Right atrium auricular region (tissue), 2 donors: Measurements from ENCODE around the gene CDYL2. TPM values are rescaled to one million over a fixed set of nuclear protein-coding genes. Genes with fewer than 3 reads are reported as not detected.

Experiments
- DNase-seq: peaks from one replicate; pipeline ENCODE4 v3.0.0-alpha.2; 2019; ENCODE audit warnings: low spot score
- H3K27ac ChIP-seq, 2 donors: fragments of 200-600 bp; sonication (generic); 1 replicate in 1 of 2; 2 replicates in 1 of 2; pipeline ENCODE4 v1.5.1; 2016 to 2019
- H3K27me3 ChIP-seq, 2 donors: fragments of 200-600 bp; sonication (generic); one replicate each; pipeline versions ENCODE4 v1.5.1 to v1.6.0; 2017 to 2019
- H3K36me3 ChIP-seq: fragments of 200-600 bp; sonication (generic); one replicate; pipeline ENCODE4 v1.5.1; 2016
- H3K4me1 ChIP-seq, 2 donors: fragments of 200-600 bp; sonication (generic); one replicate each; pipeline versions ENCODE4 v1.5.1 to v1.6.0; 2017 to 2019
- H3K4me3 ChIP-seq, 2 donors: fragments of 200-600 bp; sonication (generic); 1 replicate in 1 of 2; 2 replicates in 1 of 2; pipeline ENCODE4 v1.5.1; 2017 to 2019; ENCODE audit warnings: mild to moderate bottlenecking in 1 of 2, moderate library complexity in 1 of 2
- H3K9me3 ChIP-seq, 2 donors: fragments of 200-600 bp; sonication (generic); one replicate each; pipeline ENCODE4 v1.5.1; 2019
- CTCF ChIP-seq, 2 donors: fragments of 200-600 bp; sonication (generic); IDR thresholded peaks; one replicate each; pipeline ENCODE4 v1.5.1; 2019; ENCODE audit warnings: antibody characterized with exemption in 2 of 2
- total RNA-seq, 2 donors: library from RNA; depleted of rRNA; stranded (reverse); fragments of >200 nt; gene quantifications; one replicate each; pipeline ENCODE4 v1.1.0, GENCODE V29; 2016

CDYL2 gene
- total RNA-seq, 2 donors from 2014 or later, result 1.4 to 2.9 TPM

- DNase-seq, result no peak
- no peak overlapping the region for H3K27ac ChIP-seq
- no peaks in the 10 kb centered on the region for H3K27me3 ChIP-seq
- H3K4me3 ChIP-seq, result no peak overlapping the region
- no peak for TF ChIP-seq CTCF (IDR thresholded peaks at IDR 0.05)
- H3K9me3 ChIP-seq, result peaks cover 3 to 15% of the 10 kb centered on the region in 2 donors
- H3K36me3 ChIP-seq, result no peaks in the 10 kb centered on the region
- H3K4me1 ChIP-seq, result no peaks in the 10 kb centered on the region
These were observed 112.1 kb downstream of the CDYL2 start for GRCh38 chr16:80692270-80692669.

- no peaks in the 10 kb centered on the region for H3K4me1 ChIP-seq
- no peaks in the 10 kb centered on the region for H3K36me3 ChIP-seq
- H3K27me3 ChIP-seq, result no peaks in the 10 kb centered on the region
- no peak for DNase-seq
- H3K27ac ChIP-seq, result no peak overlapping the region
- H3K9me3 ChIP-seq, result peaks cover 3 to 12% of the 10 kb centered on the region in 2 donors
- no peak overlapping the region for H3K4me3 ChIP-seq
- no peak for TF ChIP-seq CTCF (IDR thresholded peaks at IDR 0.05)
These were observed 113.2 kb downstream of the CDYL2 start for GRCh38 chr16:80691111-80691741.

GRCh38 chr16:80689487-80689886, 114.9 kb downstream of the CDYL2 start:
- Histone ChIP-seq H3K27ac (no peak overlapping the region), H3K9me3 (no peaks in the 10 kb centered on the region), H3K27me3 (no peaks in the 10 kb centered on the region), H3K36me3 (no peaks in the 10 kb centered on the region), H3K4me3 (no peak overlapping the region), H3K4me1 (no peaks in the 10 kb centered on the region)
- no peak for TF ChIP-seq CTCF (IDR thresholded peaks at IDR 0.05)
- DNase-seq, result no peak

GRCh38 chr16:80687606-80688005, 116.8 kb downstream of the CDYL2 start:
- TF ChIP-seq CTCF (IDR thresholded peaks at IDR 0.05), result no peak
- Histone ChIP-seq H3K27me3 (no peaks in the 10 kb centered on the region), H3K27ac (no peak overlapping the region), H3K4me3 (no peak overlapping the region), H3K36me3 (no peaks in the 10 kb centered on the region), H3K4me1 (no peaks in the 10 kb centered on the region), H3K9me3 (no peaks in the 10 kb centered on the region)
- no peak for DNase-seq

GRCh38 chr16:80684906-80685305, 119.5 kb downstream of the CDYL2 start:
- no peak for DNase-seq
- Histone ChIP-seq H3K4me3 (no peak overlapping the region), H3K27me3 (no peaks in the 10 kb centered on the region), H3K4me1 (no peaks in the 10 kb centered on the region), H3K27ac (no peak overlapping the region), H3K9me3 (no peaks in the 10 kb centered on the region), H3K36me3 (no peaks in the 10 kb centered on the region)
- no peak for TF ChIP-seq CTCF (IDR thresholded peaks at IDR 0.05)
